K562 (cell line): ENCODE results near the gene RBM45. TPM values are rescaled to one million over a fixed set of nuclear protein-coding genes. Genes with fewer than 3 reads are reported as not detected.

Experiments
- BMI1 ChIP-seq: fragments of 150-350 bp; IDR thresholded peaks from 2 replicates; pipeline ENCODE4 v1.6.1; 2014; ENCODE audit warnings: low read length
- C11orf30 ChIP-seq: fragments of 450-650 bp; IDR thresholded peaks from 2 replicates; pipeline ENCODE4 v1.6.1; 2016; ENCODE audit warnings: low read depth, mild to moderate bottlenecking
- CAMTA2 ChIP-seq: fragments of 250-450 bp; sonication (Bioruptor Pico); conservative IDR thresholded peaks from 2 replicates; pipeline ENCODE4 v1.5.1; 2022
- CBFB ChIP-seq: sonication (generic); formaldehyde crosslinking; IDR thresholded peaks from 2 replicates; pipeline ENCODE4 v1.4.0; 2020; ENCODE audit warnings: mild to moderate bottlenecking, missing genetic modification reagents
- CEBPB ChIP-seq: fragments of 450-650 bp; IDR thresholded peaks from 2 replicates; pipeline ENCODE4 v1.6.1; 2016; ENCODE audit warnings: missing genetic modification characterization, missing compliant biosample characterization
- DMBX1 ChIP-seq: fragments of 250-450 bp; sonication (Bioruptor Pico); IDR thresholded peaks from 2 replicates; pipeline ENCODE4 v1.8.0; 2022; ENCODE audit warnings: inconsistent platforms, mild to moderate bottlenecking, moderate library complexity, borderline replicate concordance
- ELF4 ChIP-seq: fragments of 450-650 bp; formaldehyde crosslinking; IDR thresholded peaks from 2 replicates; pipeline ENCODE4 v1.4.0; 2022; ENCODE audit warnings: missing genetic modification characterization
- EZH2 ChIP-seq: IDR thresholded peaks from 2 replicates; pipeline ENCODE4 v1.6.1; 2012; ENCODE audit warnings: low read depth, mild to moderate bottlenecking, inconsistent platforms, low read length, borderline replicate concordance
- FOSL1 ChIP-seq: fragments of 200-800 bp; sonication (Bioruptor generic); conservative IDR thresholded peaks from 2 replicates; pipeline ENCODE4 v1.6.1; 2016; ENCODE audit warnings: missing genetic modification characterization, missing compliant biosample characterization
- HNRNPK ChIP-seq: fragments of 200-400 bp; formaldehyde crosslinking; IDR thresholded peaks from one replicate; pipeline ENCODE4 v1.6.1; 2018; ENCODE audit warnings: mild to moderate bottlenecking, low read depth, low read length; ENCODE audit not compliant: poor library complexity, severe bottlenecking
- MCM2 ChIP-seq: fragments of 450-650 bp; IDR thresholded peaks from 2 replicates; pipeline ENCODE4 v1.6.1; 2017; ENCODE audit warnings: low read depth, mild to moderate bottlenecking
- MIER1 ChIP-seq: fragments of 450-650 bp; IDR thresholded peaks from 2 replicates; pipeline ENCODE4 v1.6.1; 2016; ENCODE audit warnings: antibody characterized with exemption, mild to moderate bottlenecking, low read depth
- NR2F6 ChIP-seq: fragments of 450-650 bp; formaldehyde crosslinking; IDR thresholded peaks from 2 replicates; pipeline ENCODE4 v1.4.0; 2020; ENCODE audit warnings: mild to moderate bottlenecking
- PBX2 ChIP-seq, 2 experiments: IDR thresholded peaks in 1 of 2; conservative IDR thresholded peaks in 1 of 2; 2 replicates each; pipeline ENCODE4 v1.6.1; 2016; ENCODE audit warnings: low read depth in 2 of 2, mild to moderate bottlenecking in 1 of 2, missing compliant biosample characterization in 1 of 2, missing genetic modification characterization in 1 of 2, moderate library complexity in 1 of 2
- POLR2AphosphoS2 ChIP-seq: IDR thresholded peaks from 2 replicates; pipeline ENCODE4 v1.6.1; 2012; ENCODE audit warnings: low read length, improper control_type of control experiment
- PURB ChIP-seq: sonication (generic); formaldehyde crosslinking; IDR thresholded peaks from 2 replicates; pipeline ENCODE4 v1.9.0; 2021; ENCODE audit warnings: low read depth, mild to moderate bottlenecking, missing genetic modification reagents
- SMARCA4 ChIP-seq: fragments of 450-650 bp; IDR thresholded peaks from 2 replicates; pipeline ENCODE4 v1.6.1; 2016
- TCF15 ChIP-seq: fragments of 250-450 bp; sonication (Bioruptor Pico); IDR thresholded peaks from 2 replicates; pipeline ENCODE4 v1.8.0; 2022; ENCODE audit warnings: moderate library complexity, mild to moderate bottlenecking, inconsistent platforms
- TCF7L2 ChIP-seq: fragments of 150-350 bp; IDR thresholded peaks from 2 replicates; pipeline ENCODE4 v1.6.1; 2016; ENCODE audit warnings: low read depth, mild to moderate bottlenecking, low read length, moderate library complexity
- TFAM ChIP-seq: fragments of 250-450 bp; sonication (Bioruptor Pico); conservative IDR thresholded peaks from 2 replicates; pipeline ENCODE4 v1.5.0; 2021; ENCODE audit warnings: mild to moderate bottlenecking, moderate library complexity
- ZC3H11A ChIP-seq: IDR thresholded peaks from 2 replicates; pipeline ENCODE4 v1.6.1; 2012; ENCODE audit warnings: low read depth, low read length, improper control_type of control experiment
- ZNF277 ChIP-seq: fragments of 250-450 bp; sonication (Bioruptor Pico); IDR thresholded peaks from 2 replicates; pipeline ENCODE4 v1.8.0; 2022; ENCODE audit warnings: inconsistent platforms, mild to moderate bottlenecking, moderate library complexity, borderline replicate concordance
- ZNF76 ChIP-seq: fragments of 250-450 bp; sonication (Bioruptor Pico); IDR thresholded peaks from 2 replicates; pipeline ENCODE4 v1.4.0; 2020; ENCODE audit warnings: mild to moderate bottlenecking, moderate library complexity, borderline replicate concordance
- ZZZ3 ChIP-seq: fragments of 450-650 bp; IDR thresholded peaks from 2 replicates; pipeline ENCODE4 v1.6.1; 2016; ENCODE audit warnings: antibody characterized with exemption, mild to moderate bottlenecking, moderate library complexity
- polyA plus RNA-seq, 8 experiments: library from polyadenylated mRNA; depleted of rRNA in 4 of 8; stranded (reverse) in 5 of 8; unstranded in 3 of 8; fragments of >200 nt; fragmentation: Nextera tagmentation in 2 of 8; fragmentation: Illumina TruSeq in 1 of 8; extraction: Ambion mirVana in 2 of 8; extraction: Trizol in 1 of 8; gene quantifications; 2 replicates each; pipeline versions ENCODE4 v1.2.1 to v1.2.3, GENCODE V29; 2011 to 2014; ENCODE audit warnings: inconsistent platforms in 1 of 8, missing spikeins in 1 of 8
- total RNA-seq, 7 experiments: library from RNA; depleted of rRNA in 6 of 7; stranded (reverse); fragments of >200 nt in 6 of 7; fragmentation: Illumina TruSeq in 2 of 7; extraction: Trizol in 2 of 7; gene quantifications; 2 replicates each; pipeline versions ENCODE4 v1.2.1 to v1.2.3, GENCODE V29; 2011 to 2021; ENCODE audit warnings: low replicate concordance in 1 of 7

RBM45 gene
- total and polyA plus RNA-seq, 9 of the 15 experiments (the other 6 are each of a cell fraction or from before 2014, with no cell fraction given), result 6.7 to 22.0 (median 15.0) TPM

- TF ChIP-seq DMBX1 (CRISPR knock-in tag), result peak; percentile 48; the same call in 1 of the 2 replicates
- TF ChIP-seq ZNF277, result no peak
- no peak for TF ChIP-seq TCF7L2
- TF ChIP-seq POLR2AphosphoS2, result no peak
- 0 out of 2 replicates have a peak, but pooled peaks have one; percentile 48 for TF ChIP-seq ZZZ3
- TF ChIP-seq FOSL1 (tag), result peak; percentile 67
- TF ChIP-seq EZH2, result no peak
- TF ChIP-seq CAMTA2, result no peak
- TF ChIP-seq BMI1, result no peak
- TF ChIP-seq NR2F6 (CRISPR knock-in tag), result no peak; the same call in 1 of the 2 replicates
- TF ChIP-seq C11orf30, result peak; percentile 70
- TF ChIP-seq CBFB (CRISPR knock-in tag), result peak; percentile 65; the same call in 1 of the 2 replicates
- TF ChIP-seq CEBPB (tag), result peak; percentile 99
- TF ChIP-seq HNRNPK, result no peak
- no peak for TF ChIP-seq ELF4 (CRISPR knock-in tag)
- no peak for TF ChIP-seq MCM2
- no peak for TF ChIP-seq TCF15 (CRISPR knock-in tag)
- no peak for TF ChIP-seq ZC3H11A
- TF ChIP-seq PBX2 (CRISPR knock-in tag; IDR thresholded peaks at IDR 0.05; ENCODE audit: low read depth), result no peak
- no peak for TF ChIP-seq PBX2 (tag; conservative IDR thresholded peaks at IDR 0.05; ENCODE audit: low read depth)
- TF ChIP-seq SMARCA4, result no peak
- TF ChIP-seq PURB (CRISPR knock-in tag), result no peak
- no peak for TF ChIP-seq TFAM (CRISPR knock-in tag)
- no peak for TF ChIP-seq ZNF76
- TF ChIP-seq MIER1, result peak; percentile 86
Measured at GRCh38 chr2:178112202-178113152, at the start of gene RBM45 (continued).
